Measurements from ENCODE around the gene LSM8. TPM values are rescaled to one million over a fixed set of nuclear protein-coding genes. Genes with fewer than 3 reads are reported as not detected.

LSM8 gene
- total and polyA plus RNA-seq, 4 donors: 22.9 to 70.8 (median 32.7) TPM

DNA sequence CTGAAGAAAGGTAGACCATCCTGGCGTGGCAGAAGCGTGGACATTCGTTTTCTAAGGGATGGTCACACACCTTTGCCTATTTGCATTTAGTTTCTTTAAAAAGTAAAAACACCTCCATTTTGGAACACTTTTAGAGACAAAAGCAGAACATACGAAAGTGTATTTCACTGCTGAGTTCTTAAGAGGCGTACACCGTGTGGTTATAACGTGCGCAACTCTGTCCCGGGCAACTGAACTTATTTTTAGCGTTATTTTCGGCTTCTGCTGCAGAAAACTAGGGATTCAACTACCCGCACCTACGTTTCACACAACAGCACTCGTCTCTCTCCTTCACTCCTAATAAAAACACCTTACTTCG is 557 bp upstream of the LSM8 start:
- WGBS, 2 donors: 0 to 1% methylated on average over 15 of the region's 15 CpGs
- TF ChIP-seq, protein P1, sequence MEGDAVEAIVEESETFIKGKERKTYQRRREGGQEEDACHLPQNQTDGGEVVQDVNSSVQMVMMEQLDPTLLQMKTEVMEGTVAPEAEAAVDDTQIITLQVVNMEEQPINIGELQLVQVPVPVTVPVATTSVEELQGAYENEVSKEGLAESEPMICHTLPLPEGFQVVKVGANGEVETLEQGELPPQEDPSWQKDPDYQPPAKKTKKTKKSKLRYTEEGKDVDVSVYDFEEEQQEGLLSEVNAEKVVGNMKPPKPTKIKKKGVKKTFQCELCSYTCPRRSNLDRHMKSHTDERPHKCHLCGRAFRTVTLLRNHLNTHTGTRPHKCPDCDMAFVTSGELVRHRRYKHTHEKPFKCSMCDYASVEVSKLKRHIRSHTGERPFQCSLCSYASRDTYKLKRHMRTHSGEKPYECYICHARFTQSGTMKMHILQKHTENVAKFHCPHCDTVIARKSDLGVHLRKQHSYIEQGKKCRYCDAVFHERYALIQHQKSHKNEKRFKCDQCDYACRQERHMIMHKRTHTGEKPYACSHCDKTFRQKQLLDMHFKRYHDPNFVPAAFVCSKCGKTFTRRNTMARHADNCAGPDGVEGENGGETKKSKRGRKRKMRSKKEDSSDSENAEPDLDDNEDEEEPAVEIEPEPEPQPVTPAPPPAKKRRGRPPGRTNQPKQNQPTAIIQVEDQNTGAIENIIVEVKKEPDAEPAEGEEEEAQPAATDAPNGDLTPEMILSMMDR (IDR thresholded peaks at IDR 0.05; ENCODE audit: control extremely low read depth, extremely low read depth): no peak
- Histone ChIP-seq H3K4me1 (ENCODE audit: control insufficient read depth in 5 of 5, insufficient read depth in 5 of 5, low read length in 5 of 5) (peaks cover 0 to 23% (median 2%) of the 10 kb centered on the region in 5 donors), H3K36me3 (ENCODE audit: control insufficient read depth in 4 of 4, insufficient read depth in 4 of 4, low read length in 4 of 4) (peaks cover 0 to 10% (median 6%) of the 10 kb centered on the region in 4 donors), H3K9ac (ENCODE audit: insufficient read depth in 1 of 2, low read length in 2 of 2) (peak overlapping the region; percentile 99 to 100), H3K4me3 (peak overlapping the region; percentile 55), H3K27me3 (ENCODE audit: control insufficient read depth in 3 of 3, insufficient read depth in 3 of 3, low read length in 2 of 3) (no peaks in the 10 kb centered on the region), H3K27ac (ENCODE audit: low read depth in 1 of 2, low read length in 1 of 2) (peak overlapping the region; percentile 93 to 95), H3K9me3 (ENCODE audit: control insufficient read depth in 4 of 4, insufficient read depth in 3 of 4, low read length in 3 of 4) (no peaks in the 10 kb centered on the region)
- ATAC-seq (ENCODE audit: insufficient read depth, low FRiP score): no peak
- peak in 1 of 3 donors; percentile 26 for DNase-seq

DNA sequence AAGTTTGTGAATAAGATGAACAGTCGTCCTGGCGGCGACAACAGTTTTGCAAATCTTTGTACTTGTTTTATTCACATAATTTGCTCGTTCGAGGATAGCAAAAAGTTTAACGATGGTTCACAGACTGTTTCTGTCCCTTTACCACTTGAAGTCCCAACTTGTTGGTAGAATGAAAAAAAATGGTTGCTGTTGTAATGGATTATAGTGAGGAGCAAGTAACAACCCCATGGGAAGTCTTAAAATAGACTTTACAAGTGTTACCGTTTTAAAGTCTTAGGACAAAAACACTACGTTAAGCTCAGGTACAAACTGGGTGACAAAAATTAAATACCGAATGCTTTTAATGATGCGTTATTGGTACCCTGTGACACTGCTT is 589 bp downstream of the LSM8 start:
- Histone ChIP-seq H3K4me1 (ENCODE audit: control insufficient read depth in 5 of 5, insufficient read depth in 5 of 5, low read length in 5 of 5) (peaks cover 0 to 23% (median 2%) of the 10 kb centered on the region in 5 donors), H3K27me3 (ENCODE audit: control insufficient read depth in 3 of 3, insufficient read depth in 3 of 3, low read length in 2 of 3) (no peaks in the 10 kb centered on the region), H3K27ac (ENCODE audit: low read depth in 1 of 2, low read length in 1 of 2) (peak overlapping the region in 1 of 2 donors; percentile 89), H3K36me3 (ENCODE audit: control insufficient read depth in 4 of 4, insufficient read depth in 4 of 4, low read length in 4 of 4) (peaks cover 3 to 18% (median 9%) of the 10 kb centered on the region in 4 donors), H3K4me3 (peak overlapping the region; percentile 85), H3K9ac (ENCODE audit: insufficient read depth in 1 of 2, low read length in 2 of 2) (peak overlapping the region; percentile 85 to 99), H3K9me3 (ENCODE audit: control insufficient read depth in 4 of 4, insufficient read depth in 3 of 4, low read length in 3 of 4) (no peaks in the 10 kb centered on the region)
- ATAC-seq (ENCODE audit: insufficient read depth, low FRiP score) (no peak), DNase-seq (peak in 2 of 3 donors; percentile 46 to 58)
- 7 to 9% methylated on average over 10 of the region's 10 CpGs for WGBS, 2 donors
- TF ChIP-seq, protein P1 (IDR thresholded peaks at IDR 0.05; ENCODE audit: control extremely low read depth, extremely low read depth): no peak

DNA sequence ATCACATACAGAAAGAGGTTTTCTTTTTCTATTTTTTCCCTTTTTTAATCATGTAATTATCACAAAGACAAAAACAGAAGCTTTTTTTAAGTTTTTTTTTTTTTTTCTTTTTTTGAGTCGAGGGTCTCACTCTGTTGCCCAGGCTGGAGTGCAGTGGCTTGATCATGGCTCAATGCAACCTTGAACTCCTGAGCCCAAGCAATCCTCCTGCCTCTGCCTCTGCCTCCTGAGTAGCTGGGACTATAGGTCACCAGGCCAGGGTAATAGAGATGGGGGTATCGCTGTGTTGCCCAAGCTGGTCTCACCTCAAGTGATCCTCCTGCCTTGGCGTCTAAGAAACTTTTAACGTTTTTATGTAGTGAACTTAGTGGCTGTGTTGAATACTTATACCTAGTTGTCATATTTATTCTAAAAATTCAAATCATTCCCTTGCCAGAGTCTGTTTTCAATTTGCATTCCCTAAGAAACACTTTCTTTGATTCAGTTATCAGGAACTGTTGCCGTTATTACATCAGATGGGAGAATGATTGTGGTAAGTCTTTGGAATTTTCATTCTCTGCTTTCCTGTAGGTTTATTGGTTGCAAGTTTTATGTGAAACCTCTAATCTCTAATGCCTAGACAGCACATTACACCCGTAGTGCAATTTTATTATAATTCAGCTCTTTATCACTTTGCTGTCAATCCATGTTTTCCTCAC is 1.3 kb downstream of the LSM8 start:
- peaks cover 3 to 18% (median 10%) of the 10 kb centered on the region in 4 donors for H3K36me3 ChIP-seq (ENCODE audit: control insufficient read depth in 4 of 4, insufficient read depth in 4 of 4, low read length in 4 of 4)
- DNase-seq (no peak), ATAC-seq (ENCODE audit: insufficient read depth, low FRiP score) (no peak)
- H3K4me3 ChIP-seq: no peak overlapping the region
- H3K9ac ChIP-seq (ENCODE audit: insufficient read depth in 1 of 2, low read length in 2 of 2): peak overlapping the region in 1 of 2 donors; percentile 85
- H3K27me3 ChIP-seq (ENCODE audit: control insufficient read depth in 3 of 3, insufficient read depth in 3 of 3, low read length in 2 of 3): no peaks in the 10 kb centered on the region
- H3K9me3 ChIP-seq (ENCODE audit: control insufficient read depth in 4 of 4, insufficient read depth in 3 of 4, low read length in 3 of 4): no peaks in the 10 kb centered on the region
- TF ChIP-seq, protein P1 (IDR thresholded peaks at IDR 0.05; ENCODE audit: control extremely low read depth, extremely low read depth): no peak
- WGBS, 2 donors: 80 to 84% methylated on average over 6 of the region's 6 CpGs
- H3K27ac ChIP-seq (ENCODE audit: low read depth in 1 of 2, low read length in 1 of 2): no peak overlapping the region
- peaks cover 0 to 23% (median 2%) of the 10 kb centered on the region in 5 donors for H3K4me1 ChIP-seq (ENCODE audit: control insufficient read depth in 5 of 5, insufficient read depth in 5 of 5, low read length in 5 of 5)
